Left lung (tissue), 10 donors: ENCODE results near the gene DTNB. TPM values are rescaled to one million over a fixed set of nuclear protein-coding genes. Genes with fewer than 3 reads are reported as not detected.

Experiments used
- ATAC-seq: fragments of 200-7000 bp; cut with Tn5 transposase; one replicate; pipeline ENCODE4 v1.9.1; 2020; ENCODE audit warnings: moderate library complexity
- DNase-seq, 4 donors: peaks; one replicate each; pipeline ENCODE4 v3.0.0-alpha.2; 2013 to 2020
- H3K27ac ChIP-seq, 2 donors: fragments of 200-600 bp; sonication (generic) in 1 of 2; one replicate each; pipeline versions ENCODE4 v1.5.0 to v1.8.0; 2020 to 2021
- H3K27me3 ChIP-seq, 2 donors: fragments of 200-600 bp; sonication (generic) in 1 of 2; one replicate each; pipeline versions ENCODE4 v1.5.0 to v1.8.0; 2020 to 2021
- H3K36me3 ChIP-seq, 2 donors: fragments of 200-600 bp; sonication (generic) in 1 of 2; one replicate each; pipeline versions ENCODE4 v1.5.0 to v1.8.0; 2020 to 2021
- H3K4me1 ChIP-seq, 2 donors: fragments of 200-600 bp; one replicate each; pipeline ENCODE4 v1.8.0; 2021
- H3K4me3 ChIP-seq, 2 donors: fragments of 200-600 bp; sonication (generic) in 1 of 2; one replicate each; pipeline versions ENCODE4 v1.5.0 to v1.8.0; 2020 to 2021; ENCODE audit warnings: mild to moderate bottlenecking in 1 of 2
- H3K9me3 ChIP-seq, 2 donors: fragments of 200-600 bp; sonication (generic) in 1 of 2; one replicate each; pipeline versions ENCODE4 v1.5.0 to v1.8.0; 2020 to 2021
- CTCF ChIP-seq, 2 donors: fragments of 200-600 bp; sonication (generic) in 1 of 2; IDR thresholded peaks; one replicate each; pipeline versions ENCODE4 v1.5.0 to v1.8.0; 2021; ENCODE audit warnings: antibody characterized with exemption in 2 of 2
- intact Hi-C, 2 donors: fragments of 100-400 bp; cut with DNase I; formaldehyde crosslinking; loops; one replicate each; pipeline versions ENCODE4 v1.11.2 to v1.14.2; 2022
- polyA plus RNA-seq, 6 donors: library from polyadenylated mRNA; unstranded; fragments of 120-200 nt; gene quantifications; one replicate each; pipeline ENCODE4 v1.2.1, GENCODE V29; 2013; ENCODE audit not compliant: insufficient read length in 6 of 6
- total RNA-seq, 2 donors: library from RNA; stranded (reverse); fragmentation: NEBNext Ultra II Directional; extraction: Animal tissue kit (Norgen Biotek cat#: 25700); gene quantifications; one replicate each; pipeline ENCODE4 v1.2.1, GENCODE V29; 2021
- donor health status: DM: no; HTN: yes; CAD: no.
- donor health status: DM: no; HTN: no; CAD: no.

The DTNB gene
- total and polyA plus RNA-seq, 8 donors, result 17.6 to 32.5 (median 29.5) TPM

GRCh38 chr2:25692737-25693445 lies 19.5 kb upstream of the DTNB start:
- DNase-seq (no peak), ATAC-seq (no peak)
- Histone ChIP-seq H3K9me3 (no peaks in the 10 kb centered on the region), H3K4me3 (no peak overlapping the region), H3K4me1 (no peaks in the 10 kb centered on the region), H3K27me3 (no peaks in the 10 kb centered on the region), H3K27ac (no peak overlapping the region), H3K36me3 (no peaks in the 10 kb centered on the region)
- intact Hi-C loops, result no loop called here
- TF ChIP-seq CTCF (IDR thresholded peaks at IDR 0.05), result no peak

- Histone ChIP-seq H3K27ac (no peak overlapping the region), H3K4me1 (no peaks in the 10 kb centered on the region), H3K36me3 (no peaks in the 10 kb centered on the region), H3K4me3 (no peak overlapping the region), H3K27me3 (no peaks in the 10 kb centered on the region), H3K9me3 (no peaks in the 10 kb centered on the region)
- intact Hi-C loops, result no loop called here
- TF ChIP-seq CTCF (IDR thresholded peaks at IDR 0.05), result no peak
- ATAC-seq (no peak), DNase-seq (no peak)
Measured at GRCh38 chr2:25692143-25692542, 18.8 kb upstream of the DTNB start.

- H3K4me1 ChIP-seq, result no peaks in the 10 kb centered on the region
- H3K36me3 ChIP-seq, result no peaks in the 10 kb centered on the region
- ATAC-seq (peak; percentile 71), DNase-seq (no peak)
- no peaks in the 10 kb centered on the region for H3K9me3 ChIP-seq
- intact Hi-C loops, result no loop called here
- TF ChIP-seq CTCF (IDR thresholded peaks at IDR 0.05), result no peak
- no peak overlapping the region for H3K27ac ChIP-seq
- no peaks in the 10 kb centered on the region for H3K27me3 ChIP-seq
- no peak overlapping the region for H3K4me3 ChIP-seq
Measured at GRCh38 chr2:25690058-25690457, 16.7 kb upstream of the DTNB start.

- DNase-seq, result no peak
- intact Hi-C loops, result no loop called here
- Histone ChIP-seq H3K9me3 (no peaks in the 10 kb centered on the region), H3K4me3 (no peak overlapping the region), H3K27ac (no peak overlapping the region), H3K27me3 (no peaks in the 10 kb centered on the region), H3K36me3 (no peaks in the 10 kb centered on the region), H3K4me1 (no peaks in the 10 kb centered on the region)
- ATAC-seq, result no peak
- TF ChIP-seq CTCF (IDR thresholded peaks at IDR 0.05), result no peak
Measured at GRCh38 chr2:25688236-25688635, 14.9 kb upstream of the DTNB start.

- intact Hi-C loops, result no loop called here
- Histone ChIP-seq H3K27me3 (no peaks in the 10 kb centered on the region), H3K4me1 (no peaks in the 10 kb centered on the region), H3K9me3 (no peaks in the 10 kb centered on the region), H3K4me3 (no peak overlapping the region), H3K36me3 (no peaks in the 10 kb centered on the region), H3K27ac (no peak overlapping the region)
- DNase-seq (no peak), ATAC-seq (no peak)
- TF ChIP-seq CTCF (IDR thresholded peaks at IDR 0.05), result no peak
Measured at GRCh38 chr2:25685741-25686140, 12.4 kb upstream of the DTNB start.
